ENCODE measurements around the gene KMT2E. TPM values are rescaled to one million over a fixed set of nuclear protein-coding genes. Genes with fewer than 3 reads are reported as not detected.

Gene KMT2E
- total and polyA plus RNA-seq, 7 donors: 6.2 to 40.9 (median 24.0) TPM

GRCh38 chr7:104979167-104979841, 34.7 kb upstream of the KMT2E start:
- H3K36me3 ChIP-seq (ENCODE audit: insufficient read depth in 1 of 2, low read depth in 1 of 2): no peaks in the 10 kb centered on the region
- no peaks in the 10 kb centered on the region for H3K27me3 ChIP-seq (ENCODE audit: insufficient read depth in 3 of 3, low read length in 2 of 3)
- ATAC-seq (peak in 3 of 4 donors; percentile 22 to 37 (median 27)), DNase-seq (peak; percentile 52 to 75)
- no peak overlapping the region for H3K4me3 ChIP-seq
- no peak for TF ChIP-seq CTCF (IDR thresholded peaks at IDR 0.05)
- WGBS, 3 donors: 15 to 34% (median 17%) methylated on average over 4 of the region's 4 CpGs
- H3K9me3 ChIP-seq: no peaks in the 10 kb centered on the region
- peak overlapping the region; percentile 73 for H3K27ac ChIP-seq
- H3K4me1 ChIP-seq: peaks cover 58% of the 10 kb centered on the region
- intact Hi-C loops (cut with DNase I): no loop called here

GRCh38 chr7:104980440-104980839, 33.6 kb upstream of the KMT2E start:
- intact Hi-C loops (cut with DNase I): loop anchor here (5.0 to 10.0 kb wide), 3 partner anchors 122 to 354 kb away; no protein-coding TSS in a partner anchor

GRCh38 chr7:104980841-104981671, 32.9 kb upstream of the KMT2E start:
- no peaks in the 10 kb centered on the region for H3K9me3 ChIP-seq
- 17 to 40% (median 29%) methylated on average over 4 of the region's 4 CpGs for WGBS, 3 donors
- no peak for DNase-seq
- H3K36me3 ChIP-seq (ENCODE audit: insufficient read depth in 1 of 2, low read depth in 1 of 2): no peaks in the 10 kb centered on the region
- no peak for ATAC-seq
- TF ChIP-seq CTCF (IDR thresholded peaks at IDR 0.05): peak; percentile 81
- H3K4me1 ChIP-seq: peaks cover 58% of the 10 kb centered on the region
- no peak overlapping the region for H3K4me3 ChIP-seq
- intact Hi-C loops (cut with DNase I): loop anchor here (5.0 to 10.0 kb wide), 3 partner anchors 121 to 354 kb away; no protein-coding TSS in a partner anchor
- peak overlapping the region; percentile 73 for H3K27ac ChIP-seq
- no peaks in the 10 kb centered on the region for H3K27me3 ChIP-seq (ENCODE audit: insufficient read depth in 3 of 3, low read length in 2 of 3)

More at GRCh38 chr7:104980440-104980839, 33.6 kb upstream of the KMT2E start:
- H3K4me3 ChIP-seq: no peak overlapping the region
- no peak for DNase-seq
- peaks cover 58% of the 10 kb centered on the region for H3K4me1 ChIP-seq
- H3K27me3 ChIP-seq (ENCODE audit: insufficient read depth in 3 of 3, low read length in 2 of 3): no peaks in the 10 kb centered on the region
- 53 to 86% (median 54%) methylated on average over 5 of the region's 5 CpGs for WGBS, 3 donors
- no peaks in the 10 kb centered on the region for H3K36me3 ChIP-seq (ENCODE audit: insufficient read depth in 1 of 2, low read depth in 1 of 2)
- TF ChIP-seq CTCF (IDR thresholded peaks at IDR 0.05): no peak
- no peaks in the 10 kb centered on the region for H3K9me3 ChIP-seq
- H3K27ac ChIP-seq: peak overlapping the region; percentile 73
- ATAC-seq: no peak

GRCh38 chr7:104981672-104982037, 32.4 kb upstream of the KMT2E start:
- ATAC-seq (no peak), DNase-seq (no peak)
- H3K36me3 ChIP-seq (ENCODE audit: insufficient read depth in 1 of 2, low read depth in 1 of 2): no peaks in the 10 kb centered on the region
- H3K4me3 ChIP-seq: no peak overlapping the region
- H3K27me3 ChIP-seq (ENCODE audit: insufficient read depth in 3 of 3, low read length in 2 of 3): no peaks in the 10 kb centered on the region
- 68 to 92% (median 73%) methylated on average over 1 of the region's 1 CpG for WGBS, 3 donors
- intact Hi-C loops (cut with DNase I): loop anchor here (2.0 to 10.0 kb wide), 4 partner anchors 33 to 353 kb away; partner anchors contain the start of gene KMT2E (in 1 of the 2)
- no peak overlapping the region for H3K27ac ChIP-seq
- H3K4me1 ChIP-seq: peaks cover 58% of the 10 kb centered on the region
- H3K9me3 ChIP-seq: no peaks in the 10 kb centered on the region
- no peak for TF ChIP-seq CTCF (IDR thresholded peaks at IDR 0.05)
